HL-60 (cell line): ENCODE measurements around the gene NFAT5.

Experiments
- DNase-seq, 2 experiments: peaks; one replicate each; pipeline ENCODE4 v3.0.0-alpha.2; 2010 to 2020; ENCODE audit warnings: low read depth in 1 of 2, low spot score in 1 of 2
- H3K27ac ChIP-seq: fragments of 250-450 bp; sonication (Bioruptor Pico); replicated peaks from 2 replicates; pipeline ENCODE4 v1.5.1; 2020; ENCODE audit warnings: mild to moderate bottlenecking, moderate library complexity
- H3K27me3 ChIP-seq: fragments of 250-450 bp; sonication (Bioruptor Pico); 2 replicates; pipeline ENCODE4 v1.5.1; 2021; ENCODE audit warnings: mild to moderate bottlenecking, moderate library complexity; ENCODE audit not compliant: insufficient read depth, poor library complexity, severe bottlenecking
- H3K4me3 ChIP-seq: replicated peaks from 2 replicates; pipeline ENCODE4 v1.5.1; 2011; ENCODE audit warnings: mild to moderate bottlenecking, control low read depth, low read length; ENCODE audit not compliant: insufficient read depth
- GABPA ChIP-seq: IDR thresholded peaks from 2 replicates; pipeline ENCODE4 v1.6.1; 2012; ENCODE audit warnings: low read depth
- POLR2AphosphoS5 ChIP-seq: IDR thresholded peaks from 2 replicates; pipeline ENCODE4 v1.6.1; 2012; ENCODE audit warnings: low read depth
- SPI1 ChIP-seq: IDR thresholded peaks from 2 replicates; pipeline ENCODE4 v1.6.1; 2012; ENCODE audit warnings: low read depth, mild to moderate bottlenecking, borderline replicate concordance
- TF ChIP-seq, protein P1 (sequence below): IDR thresholded peaks from 2 replicates; pipeline ENCODE4 v1.6.1; 2012; ENCODE audit warnings: low read depth; ENCODE audit not compliant: insufficient replicate concordance
- TF ChIP-seq, protein P2 (sequence below): IDR thresholded peaks from one replicate; pipeline ENCODE4 v1.5.1; 2011; ENCODE audit warnings: low read length, control low read depth, inconsistent platforms; ENCODE audit not compliant: insufficient read depth

NFAT5 gene

DNA sequence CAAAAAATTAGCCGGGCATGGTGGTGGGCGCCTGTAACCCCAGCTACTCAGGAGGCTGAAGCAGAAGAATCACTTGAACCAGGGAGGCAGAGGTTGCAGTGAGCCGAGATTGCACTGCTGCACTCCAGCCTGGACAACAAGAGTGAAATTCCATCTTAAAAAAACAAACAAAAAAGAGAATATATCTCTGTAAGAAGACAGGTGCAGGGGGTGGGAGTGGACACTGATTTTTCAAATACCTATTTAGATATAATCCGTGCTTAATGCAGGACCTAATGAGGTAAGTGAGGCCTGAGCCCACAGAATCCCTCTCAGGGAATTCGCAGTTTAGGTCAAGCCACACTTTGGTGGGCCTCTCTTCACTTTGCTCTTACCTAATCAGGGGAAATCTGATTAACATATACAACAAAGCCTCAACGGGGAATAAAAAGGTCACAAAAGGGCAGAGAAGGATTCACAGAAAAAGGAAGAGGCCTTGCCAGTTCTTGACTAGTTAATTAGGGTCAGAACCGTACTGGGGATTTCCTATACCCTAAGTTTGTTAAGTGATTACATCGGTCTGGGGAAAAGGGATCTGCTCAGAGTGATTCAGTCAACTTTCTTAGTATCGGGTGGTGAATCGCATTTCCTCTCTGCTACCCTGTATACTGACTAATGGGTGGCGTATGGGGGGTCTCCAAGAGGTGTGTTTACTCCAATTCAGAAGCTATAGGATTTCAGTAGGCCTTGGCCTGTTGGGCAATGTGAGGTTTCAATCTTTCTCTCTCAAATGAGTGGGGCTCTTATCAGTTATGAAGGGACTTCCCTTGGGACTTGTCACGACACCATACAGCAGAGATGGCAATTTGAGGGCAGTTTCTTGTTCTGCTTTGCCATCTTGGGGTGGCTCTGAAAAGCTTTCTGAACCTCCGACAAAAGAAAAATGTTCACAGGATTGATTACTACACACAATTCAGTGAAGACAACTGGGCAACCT is 1.9 kb upstream of the NFAT5 start:
- TF ChIP-seq, protein P1, sequence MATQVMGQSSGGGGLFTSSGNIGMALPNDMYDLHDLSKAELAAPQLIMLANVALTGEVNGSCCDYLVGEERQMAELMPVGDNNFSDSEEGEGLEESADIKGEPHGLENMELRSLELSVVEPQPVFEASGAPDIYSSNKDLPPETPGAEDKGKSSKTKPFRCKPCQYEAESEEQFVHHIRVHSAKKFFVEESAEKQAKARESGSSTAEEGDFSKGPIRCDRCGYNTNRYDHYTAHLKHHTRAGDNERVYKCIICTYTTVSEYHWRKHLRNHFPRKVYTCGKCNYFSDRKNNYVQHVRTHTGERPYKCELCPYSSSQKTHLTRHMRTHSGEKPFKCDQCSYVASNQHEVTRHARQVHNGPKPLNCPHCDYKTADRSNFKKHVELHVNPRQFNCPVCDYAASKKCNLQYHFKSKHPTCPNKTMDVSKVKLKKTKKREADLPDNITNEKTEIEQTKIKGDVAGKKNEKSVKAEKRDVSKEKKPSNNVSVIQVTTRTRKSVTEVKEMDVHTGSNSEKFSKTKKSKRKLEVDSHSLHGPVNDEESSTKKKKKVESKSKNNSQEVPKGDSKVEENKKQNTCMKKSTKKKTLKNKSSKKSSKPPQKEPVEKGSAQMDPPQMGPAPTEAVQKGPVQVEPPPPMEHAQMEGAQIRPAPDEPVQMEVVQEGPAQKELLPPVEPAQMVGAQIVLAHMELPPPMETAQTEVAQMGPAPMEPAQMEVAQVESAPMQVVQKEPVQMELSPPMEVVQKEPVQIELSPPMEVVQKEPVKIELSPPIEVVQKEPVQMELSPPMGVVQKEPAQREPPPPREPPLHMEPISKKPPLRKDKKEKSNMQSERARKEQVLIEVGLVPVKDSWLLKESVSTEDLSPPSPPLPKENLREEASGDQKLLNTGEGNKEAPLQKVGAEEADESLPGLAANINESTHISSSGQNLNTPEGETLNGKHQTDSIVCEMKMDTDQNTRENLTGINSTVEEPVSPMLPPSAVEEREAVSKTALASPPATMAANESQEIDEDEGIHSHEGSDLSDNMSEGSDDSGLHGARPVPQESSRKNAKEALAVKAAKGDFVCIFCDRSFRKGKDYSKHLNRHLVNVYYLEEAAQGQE = no peak
- no peak for TF ChIP-seq GABPA
- TF ChIP-seq, protein P2, sequence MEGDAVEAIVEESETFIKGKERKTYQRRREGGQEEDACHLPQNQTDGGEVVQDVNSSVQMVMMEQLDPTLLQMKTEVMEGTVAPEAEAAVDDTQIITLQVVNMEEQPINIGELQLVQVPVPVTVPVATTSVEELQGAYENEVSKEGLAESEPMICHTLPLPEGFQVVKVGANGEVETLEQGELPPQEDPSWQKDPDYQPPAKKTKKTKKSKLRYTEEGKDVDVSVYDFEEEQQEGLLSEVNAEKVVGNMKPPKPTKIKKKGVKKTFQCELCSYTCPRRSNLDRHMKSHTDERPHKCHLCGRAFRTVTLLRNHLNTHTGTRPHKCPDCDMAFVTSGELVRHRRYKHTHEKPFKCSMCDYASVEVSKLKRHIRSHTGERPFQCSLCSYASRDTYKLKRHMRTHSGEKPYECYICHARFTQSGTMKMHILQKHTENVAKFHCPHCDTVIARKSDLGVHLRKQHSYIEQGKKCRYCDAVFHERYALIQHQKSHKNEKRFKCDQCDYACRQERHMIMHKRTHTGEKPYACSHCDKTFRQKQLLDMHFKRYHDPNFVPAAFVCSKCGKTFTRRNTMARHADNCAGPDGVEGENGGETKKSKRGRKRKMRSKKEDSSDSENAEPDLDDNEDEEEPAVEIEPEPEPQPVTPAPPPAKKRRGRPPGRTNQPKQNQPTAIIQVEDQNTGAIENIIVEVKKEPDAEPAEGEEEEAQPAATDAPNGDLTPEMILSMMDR = no peak
- peak; percentile 3; the same call in 1 of the 2 replicates for TF ChIP-seq SPI1
- TF ChIP-seq POLR2AphosphoS5 = 0 out of 2 replicates have a peak, but pooled peaks have one; percentile 26
- H3K4me3 ChIP-seq = peak overlapping the region; percentile 9; the same call in 1 of the 2 replicates
- H3K27ac ChIP-seq = peak overlapping the region; percentile 97
- no peaks in the 10 kb centered on the region for H3K27me3 ChIP-seq
- peak; percentile 55 to 86 for DNase-seq

DNA sequence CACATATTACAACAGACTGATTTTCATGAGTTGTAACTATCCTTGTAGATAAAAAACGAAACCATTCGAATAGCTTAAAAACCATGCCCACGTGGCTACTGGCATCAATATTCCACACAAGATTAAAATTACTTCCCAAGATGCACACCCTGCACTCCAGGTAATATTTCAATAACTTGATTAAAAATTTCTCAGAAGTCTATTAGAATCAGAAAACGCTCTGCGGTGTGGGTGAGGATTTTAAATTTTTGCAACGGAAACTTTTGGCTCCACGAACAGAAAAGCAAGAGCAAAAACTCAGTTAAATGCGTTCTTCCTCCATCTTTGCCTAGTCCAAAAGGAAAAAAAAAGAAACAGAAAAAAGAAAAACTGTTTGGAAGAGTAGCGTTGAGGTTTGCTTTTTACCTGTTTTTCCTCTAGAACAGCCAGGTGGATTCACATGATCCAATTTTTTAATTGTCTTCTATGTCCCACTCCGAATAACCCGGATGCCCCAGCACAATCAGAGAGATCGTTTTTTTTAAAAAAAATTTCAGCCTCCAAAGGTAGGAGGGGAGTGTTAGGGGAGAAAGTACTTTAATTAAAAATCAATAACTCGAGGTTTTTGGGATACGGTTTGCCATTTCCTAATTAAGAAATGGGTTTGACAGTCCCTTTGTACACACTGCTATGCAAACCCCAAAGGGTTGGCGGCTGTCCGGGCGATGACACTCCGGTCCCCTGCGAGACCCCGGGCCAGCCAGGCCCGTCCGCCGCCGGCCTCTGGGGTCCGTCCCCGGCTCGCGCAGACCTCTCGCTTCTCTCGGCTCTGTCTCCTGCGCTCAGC is 708 bp upstream of the NFAT5 start:
- peak overlapping the region; percentile 97 for H3K27ac ChIP-seq
- TF ChIP-seq GABPA (no peak), POLR2AphosphoS5 (no peak), SPI1 (no peak)
- TF ChIP-seq, protein P1 = no peak
- TF ChIP-seq, protein P2 = no peak
- H3K4me3 ChIP-seq = peak overlapping the region; percentile 92
- H3K27me3 ChIP-seq = no peaks in the 10 kb centered on the region
- no peak for DNase-seq

DNA sequence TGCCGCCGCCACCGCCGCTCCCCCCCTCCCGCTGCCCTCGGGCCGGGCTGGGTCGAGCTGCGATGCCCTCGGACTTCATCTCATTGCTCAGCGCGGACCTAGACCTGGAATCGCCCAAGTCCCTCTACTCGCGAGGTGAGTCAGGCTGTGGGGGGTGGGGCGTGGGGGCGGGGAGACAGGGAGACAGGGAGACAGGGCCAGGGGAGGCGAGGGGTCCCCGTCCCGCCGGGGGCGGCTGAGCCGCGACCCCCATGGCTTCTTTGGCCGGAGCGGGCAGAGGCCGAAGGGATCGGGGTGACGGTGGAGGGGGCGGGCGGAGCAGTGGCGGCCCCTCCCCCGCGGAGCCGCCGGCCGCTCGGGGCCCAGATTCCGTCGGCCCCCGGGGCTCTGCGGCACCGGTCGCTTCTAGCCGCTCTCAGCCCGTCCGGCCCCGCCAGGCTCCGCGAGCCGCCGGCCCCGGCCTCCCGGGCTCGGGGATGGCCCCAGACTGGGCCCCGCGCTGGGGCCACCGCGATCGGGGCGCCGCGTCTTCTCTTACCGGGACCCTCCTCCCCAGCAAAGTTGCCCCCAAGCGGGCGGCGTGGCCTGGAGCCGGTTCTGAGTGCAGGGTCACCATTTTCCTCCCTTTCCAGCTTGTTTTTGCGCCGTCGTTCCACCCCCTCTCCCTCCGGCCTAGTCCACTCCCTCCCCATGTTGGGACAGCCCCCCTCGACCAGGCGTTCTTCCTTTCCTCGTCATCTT is 644 bp downstream of the NFAT5 start:
- Histone ChIP-seq H3K4me3 (peak overlapping the region; percentile 92), H3K27ac (peak overlapping the region; percentile 97), H3K27me3 (no peaks in the 10 kb centered on the region)
- DNase-seq = peak; percentile 24 to 42
- TF ChIP-seq GABPA = no peak
- TF ChIP-seq, protein P1 = no peak
- no peak for TF ChIP-seq POLR2AphosphoS5
- TF ChIP-seq SPI1 = no peak
- TF ChIP-seq, protein P2 = no peak
